Measurements from ENCODE around the gene GATD1. TPM values are rescaled to one million over a fixed set of nuclear protein-coding genes. Genes with fewer than 3 reads are reported as not detected.
A peak's percentile ranks its signal among the peaks of the same experiment; 100 is the strongest.

GATD1 gene
- total RNA-seq, 1 experiment from 2014 or later: 81.3 TPM

- intact Hi-C loops (cut with micrococcal nuclease; ENCODE audit: unreplicated experiment): no loop called here
- POLR2A ChIA-PET (ENCODE audit: low non-redundant PET): no interaction called here
- peak overlapping the region; percentile 89 for H3K27ac ChIP-seq (ENCODE audit: low read depth, low read length, poor library complexity, severe bottlenecking)
Measured at GRCh38 chr11:796565-797295, 19.4 kb upstream of the GATD1 start.

GRCh38 chr11:795634-796564 lies 18.6 kb upstream of the GATD1 start:
- peak overlapping the region; percentile 89 for H3K27ac ChIP-seq (ENCODE audit: low read depth, low read length, poor library complexity, severe bottlenecking)

More at GRCh38 chr11:796565-797295, 19.4 kb upstream of the GATD1 start:
- BruUV-seq (replicated peaks): no TSS peak
- Histone ChIP-seq H3K9me3 (ENCODE audit: low read depth, low read length, poor library complexity, severe bottlenecking) (no peaks in the 10 kb centered on the region), H3K4me1 (ENCODE audit: insufficient read depth, low read length, poor library complexity, severe bottlenecking) (peaks cover 7% of the 10 kb centered on the region), H3K4me3 (ENCODE audit: low read depth, low read length, poor library complexity, severe bottlenecking) (peak overlapping the region; percentile 75), H3K36me3 (ENCODE audit: insufficient read depth, low read length, poor library complexity, severe bottlenecking) (peaks cover 16% of the 10 kb centered on the region), H3K27me3 (replicated peaks; ENCODE audit: insufficient read depth, low read depth, low read length, poor library complexity) (no peaks in the 10 kb centered on the region)
- no peak for DNase-seq (ENCODE audit: low spot score)
- CTCF ChIA-PET: interaction anchor here (0.6 to 0.7 kb wide), 2 partner anchors 13 to 16 kb away, joined by 3 read pairs; no protein-coding TSS in a partner anchor
- TF ChIP-seq EZH2 (IDR thresholded peaks at IDR 0.05; ENCODE audit: borderline replicate concordance, low read depth, low read length, poor library complexity, severe bottlenecking): no peak
- no peak for TF ChIP-seq CTCF (conservative IDR thresholded peaks at IDR 0.05; ENCODE audit: low read depth, low read length)

More at GRCh38 chr11:795634-796564, 18.6 kb upstream of the GATD1 start:
- Histone ChIP-seq H3K9me3 (ENCODE audit: low read depth, low read length, poor library complexity, severe bottlenecking) (no peaks in the 10 kb centered on the region), H3K36me3 (ENCODE audit: insufficient read depth, low read length, poor library complexity, severe bottlenecking) (peaks cover 12% of the 10 kb centered on the region), H3K4me1 (ENCODE audit: insufficient read depth, low read length, poor library complexity, severe bottlenecking) (peaks cover 7% of the 10 kb centered on the region), H3K27me3 (replicated peaks; ENCODE audit: insufficient read depth, low read depth, low read length, poor library complexity) (no peaks in the 10 kb centered on the region), H3K4me3 (ENCODE audit: low read depth, low read length, poor library complexity, severe bottlenecking) (peak overlapping the region; percentile 75)
- intact Hi-C loops (cut with micrococcal nuclease; ENCODE audit: unreplicated experiment): no loop called here
- BruUV-seq (replicated peaks): no TSS peak
- ChIA-PET POLR2A (ENCODE audit: low non-redundant PET) (no interaction called here), CTCF (interaction anchor here (0.6 kb wide), 1 partner anchor 15 kb away, joined by 3 read pairs; no protein-coding TSS in a partner anchor)
- DNase-seq (ENCODE audit: low spot score): peak; percentile 83
- TF ChIP-seq EZH2 (IDR thresholded peaks at IDR 0.05; ENCODE audit: borderline replicate concordance, low read depth, low read length, poor library complexity, severe bottlenecking): no peak
- TF ChIP-seq CTCF (conservative IDR thresholded peaks at IDR 0.05; ENCODE audit: low read depth, low read length): no peak
